Panc1 (cell line): ENCODE measurements around the gene PIP4K2C. TPM values are rescaled to one million over a fixed set of nuclear protein-coding genes. Genes with fewer than 3 reads are reported as not detected.

Experiments used
- ATAC-seq: fragments of 200-7000 bp; cut with Tn5 transposase; 2 replicates; pipeline ENCODE4 v1.9.1; 2020; ENCODE audit warnings: mild to moderate bottlenecking, moderate library complexity
- BruUV-seq: library from RNA; stranded (reverse); fragments of 400-500 nt; replicated peaks from 2 replicates; lab custom pipeline; 2021; lab: Mats Ljungman, UMichigan
- CTCF ChIA-PET: fragments of 300-600 bp; sonication (Branson Sonifier 250); formaldehyde crosslinking; loops from one replicate; lab custom pipeline; 2022; ENCODE audit warnings: antibody characterized with exemption; lab: Charles Lee
- POLR2A ChIA-PET: fragments of 300-600 bp; sonication (Branson Sonifier 250); formaldehyde crosslinking; loops from one replicate; lab custom pipeline; 2022; ENCODE audit warnings: antibody characterized with exemption; lab: Charles Lee
- DNase-seq: peaks from one replicate; pipeline ENCODE4 v3.0.0-alpha.2; 2010; ENCODE audit warnings: low read depth, low spot score
- H3K27ac ChIP-seq: 2 replicates; pipeline ENCODE4 v1.5.1; 2011; ENCODE audit warnings: mild to moderate bottlenecking, low read length, inconsistent platforms
- H3K27me3 ChIP-seq: fragments of 200-500 bp; sonication (Bioruptor generic); 2 replicates; pipeline ENCODE4 v1.6.0; 2014; ENCODE audit warnings: low read length, inconsistent platforms; ENCODE audit not compliant: control insufficient read depth, insufficient read depth
- H3K36me3 ChIP-seq: fragments of 200-500 bp; sonication (Bioruptor generic); 2 replicates; pipeline ENCODE4 v1.5.1; 2014; ENCODE audit warnings: inconsistent platforms, mild to moderate bottlenecking, low read length, moderate library complexity; ENCODE audit not compliant: control insufficient read depth, insufficient read depth
- H3K4me1 ChIP-seq: 2 replicates; pipeline ENCODE4 v1.5.1; 2011; ENCODE audit warnings: inconsistent platforms, mild to moderate bottlenecking, low read length, moderate library complexity; ENCODE audit not compliant: control insufficient read depth, insufficient read depth
- H3K4me3 ChIP-seq, 2 experiments: 2 replicates each; pipeline ENCODE4 v1.5.1; 2011 to 2012; ENCODE audit warnings: low read depth in 2 of 2, low read length in 2 of 2, mild to moderate bottlenecking in 2 of 2, inconsistent platforms in 1 of 2, moderate library complexity in 1 of 2
- H3K9me3 ChIP-seq: fragments of 200-500 bp; sonication (Bioruptor generic); 2 replicates; pipeline ENCODE4 v1.5.1; 2014; ENCODE audit warnings: low read depth, mild to moderate bottlenecking, inconsistent platforms, low read length, moderate library complexity; ENCODE audit not compliant: control insufficient read depth, insufficient read depth
- CTCF ChIP-seq: fragments of 450-650 bp; IDR thresholded peaks from 2 replicates; pipeline ENCODE4 v1.5.1; 2017; ENCODE audit warnings: mild to moderate bottlenecking
- POLR2AphosphoS5 ChIP-seq: IDR thresholded peaks from 2 replicates; pipeline ENCODE4 v1.6.1; 2012; ENCODE audit warnings: mild to moderate bottlenecking, low read depth, low read length, moderate library complexity
- REST ChIP-seq, 2 experiments: IDR thresholded peaks; 2 replicates each; pipeline ENCODE4 v1.6.1; 2011 to 2012; ENCODE audit warnings: low read depth in 2 of 2, control low read depth in 1 of 2, low read length in 1 of 2, mild to moderate bottlenecking in 1 of 2, moderate library complexity in 1 of 2; ENCODE audit not compliant: insufficient read depth in 1 of 2
- SIN3A ChIP-seq: IDR thresholded peaks from 2 replicates; pipeline ENCODE4 v1.6.1; 2012; ENCODE audit warnings: low read depth, mild to moderate bottlenecking, low read length, moderate library complexity, borderline replicate concordance; ENCODE audit not compliant: insufficient read depth
- TCF7L2 ChIP-seq: IDR thresholded peaks from 2 replicates; pipeline ENCODE4 v1.6.1; 2011; ENCODE audit warnings: mild to moderate bottlenecking, low read depth, low read length, inconsistent platforms
- in situ Hi-C: cut with HindIII; loops from 2 replicates; pipeline ENCODE4 v1.10.0; 2016; ENCODE audit warnings: low sequenced_read_pairs, low pct_unique_long_range_greater_than_20kb
- intact Hi-C: fragments of 100-400 bp; cut with micrococcal nuclease; formaldehyde crosslinking; loops from one replicate; pipeline ENCODE4 v1.10.0; 2022; ENCODE audit not compliant: unreplicated experiment
- total RNA-seq: library from RNA; stranded (reverse); gene quantifications from one replicate; pipeline ENCODE4 v1.2.1, GENCODE V29; 2021; ENCODE audit not compliant: unreplicated experiment

PIP4K2C gene
- total RNA-seq, 1 experiment from 2014 or later = 62.6 TPM

DNA sequence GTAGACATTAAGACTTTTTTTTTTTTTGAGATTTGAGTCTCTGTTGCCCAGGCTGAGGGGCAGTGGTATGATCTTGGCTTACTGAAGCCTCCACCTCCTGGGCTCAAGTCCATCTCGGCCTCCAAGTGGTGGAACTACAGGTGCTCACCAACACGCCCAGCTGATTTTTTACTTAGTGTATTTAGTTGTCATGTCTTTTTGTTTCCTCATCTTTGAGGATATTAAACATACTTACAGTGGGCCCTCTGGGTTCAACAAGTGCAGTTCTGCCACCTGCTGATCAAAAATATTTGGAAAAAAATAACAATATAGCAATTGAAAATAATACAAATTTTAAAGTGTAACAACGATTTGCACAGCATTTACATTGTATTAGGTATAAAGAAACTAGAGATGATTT is 46.4 kb downstream of the PIP4K2C start:
- intact Hi-C loops = no loop called here
- ChIA-PET POLR2A (interaction anchor here (0.6 to 0.7 kb wide), 2 partner anchors 13 to 97 kb away, joined by 3 to 5 read pairs; no protein-coding TSS in a partner anchor), CTCF (no interaction called here)
- no peak overlapping the region for H3K4me3 ChIP-seq
- TF ChIP-seq TCF7L2 (no peak), CTCF (no peak; the same call in 1 of the 2 replicates), SIN3A (no peak), REST (IDR thresholded peaks at IDR 0.05; ENCODE audit: insufficient read depth in 1 of 2, low read depth in 2 of 2, low read length in 1 of 2) (no peak), POLR2AphosphoS5 (no peak)
- H3K27ac ChIP-seq = no peak overlapping the region
- peaks cover 5% of the 10 kb centered on the region for H3K4me1 ChIP-seq
- no TSS peak for BruUV-seq
- H3K36me3 ChIP-seq = no peaks in the 10 kb centered on the region
- H3K9me3 ChIP-seq = no peaks in the 10 kb centered on the region
- ATAC-seq = no peak
- DNase-seq = no peak
- no peaks in the 10 kb centered on the region; the same call in 1 of the 2 replicates for H3K27me3 ChIP-seq
- in situ Hi-C loops = no loop called here

DNA sequence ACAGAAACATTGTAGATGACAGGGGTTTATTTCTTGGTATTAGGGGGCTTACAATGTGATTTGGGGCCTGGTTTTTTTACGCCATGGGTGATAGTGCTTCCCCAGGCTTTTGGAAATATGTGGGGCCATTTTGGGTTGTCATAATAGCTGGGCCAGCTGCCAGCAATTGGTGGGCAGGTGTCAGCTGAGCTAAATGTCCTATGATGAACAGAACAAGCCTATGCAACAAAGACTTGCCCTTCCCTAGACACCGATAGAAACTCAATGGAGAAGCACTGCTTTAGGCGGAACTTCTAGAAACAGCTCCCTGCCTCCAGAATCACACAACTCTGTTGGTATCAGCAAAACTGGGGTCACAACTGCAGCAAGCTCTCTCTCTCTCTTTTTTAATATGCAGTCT is 47.1 kb downstream of the PIP4K2C start:
- no peak for DNase-seq
- no peak overlapping the region for H3K4me3 ChIP-seq
- H3K9me3 ChIP-seq = no peaks in the 10 kb centered on the region
- in situ Hi-C loops = no loop called here
- H3K27me3 ChIP-seq = no peaks in the 10 kb centered on the region; the same call in 1 of the 2 replicates
- no peak for TF ChIP-seq POLR2AphosphoS5
- TF ChIP-seq TCF7L2 = no peak
- no peak for TF ChIP-seq SIN3A
- TF ChIP-seq REST (IDR thresholded peaks at IDR 0.05; ENCODE audit: insufficient read depth in 1 of 2, low read depth in 2 of 2, low read length in 1 of 2) = no peak
- TF ChIP-seq CTCF = no peak
- intact Hi-C loops = no loop called here
- CTCF ChIA-PET = interaction anchor here (0.6 to 0.7 kb wide), 2 partner anchors 133 to 156 kb away, joined by 3 read pairs; no protein-coding TSS in a partner anchor
- H3K36me3 ChIP-seq = no peaks in the 10 kb centered on the region
- no peak overlapping the region for H3K27ac ChIP-seq
- no TSS peak for BruUV-seq
- H3K4me1 ChIP-seq = peaks cover 5% of the 10 kb centered on the region
- POLR2A ChIA-PET = interaction anchor here (0.6 kb wide), 1 partner anchor 152 kb away, joined by 5 read pairs; no protein-coding TSS in a partner anchor
- no peak for ATAC-seq
